Measurements from ENCODE around the gene DCTN1.
A peak's percentile ranks its signal among the peaks of the same experiment; 100 is the strongest.
"Not testable (repeated sequence)": the region's sequence is repeated elsewhere in the genome, so short reads cannot be mapped to it uniquely, and the experiment has no call there.

The DCTN1 gene

DNA sequence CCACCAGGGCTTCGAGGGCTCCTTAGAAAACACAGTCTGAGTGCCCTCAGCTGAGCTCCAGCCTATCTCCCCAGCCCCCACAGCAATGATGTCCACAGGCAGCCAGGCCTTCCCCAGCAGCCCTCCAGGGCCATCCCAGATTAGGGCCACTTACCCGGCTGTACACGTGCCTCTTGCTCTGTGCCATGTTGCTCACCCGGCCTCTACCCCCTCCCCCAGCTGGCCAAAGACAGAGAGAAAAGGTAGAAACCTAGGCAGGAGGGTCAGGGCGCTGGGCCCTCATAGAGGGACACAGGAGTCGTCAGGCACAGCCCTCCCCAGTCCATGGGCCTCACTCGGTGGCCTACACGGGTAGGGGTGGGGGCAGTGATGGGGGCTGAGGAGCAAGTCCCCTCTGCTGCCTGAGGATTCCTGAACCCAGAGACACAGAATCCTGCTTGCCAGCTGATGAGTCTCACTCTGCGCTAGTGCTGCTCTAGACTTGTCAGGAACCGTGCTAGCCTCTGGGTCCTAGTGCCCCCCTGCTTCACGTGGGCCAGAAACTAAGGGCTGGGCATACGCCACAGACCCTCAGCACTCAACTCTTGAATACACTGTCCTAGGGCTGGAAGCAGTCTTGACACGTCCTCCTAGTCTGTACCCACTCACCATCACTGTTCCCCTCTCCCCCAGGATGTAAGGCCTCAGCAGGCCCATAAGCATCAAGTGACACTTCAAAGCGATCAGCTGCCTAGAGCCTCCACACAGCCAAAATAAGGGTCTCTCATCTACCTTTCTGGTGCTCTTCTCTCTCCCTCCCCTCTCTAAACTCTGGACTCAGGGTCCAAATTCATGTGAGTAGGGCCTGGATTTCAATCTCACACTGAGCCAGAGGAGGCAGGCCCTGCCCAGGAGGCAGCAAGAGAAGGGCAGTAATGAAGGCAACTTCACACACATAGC, at the start of gene DCTN1:
DCTN1 (minus strand) TSS at position 461 of the 939 bp plus-strand sequence; CDS start at position 187, 274 bp downstream.
- FAIRE-seq = no peak
- no peak for DNase-seq (ENCODE audit: low spot score)

DNA sequence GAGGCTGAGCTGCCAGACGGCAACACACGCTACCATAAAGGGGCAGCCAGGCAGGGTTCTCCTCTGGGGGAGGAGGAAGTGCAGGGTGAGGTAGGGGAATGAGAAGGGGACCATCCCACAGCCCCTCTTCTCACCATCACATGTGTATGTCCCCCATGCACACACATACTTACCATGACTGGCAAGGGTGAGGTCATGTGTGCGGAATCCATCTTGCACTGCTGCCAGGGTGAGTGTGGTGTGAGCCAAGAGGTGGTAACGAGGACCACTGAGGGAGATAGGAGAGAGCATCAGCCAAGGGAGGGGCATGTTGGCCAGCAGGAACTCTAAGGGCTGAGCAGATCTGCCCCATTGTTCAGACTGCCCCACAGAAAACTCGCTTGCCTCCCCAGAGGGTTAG, 48.6 kb upstream of the DCTN1 start:
- no peak for FAIRE-seq

DNA sequence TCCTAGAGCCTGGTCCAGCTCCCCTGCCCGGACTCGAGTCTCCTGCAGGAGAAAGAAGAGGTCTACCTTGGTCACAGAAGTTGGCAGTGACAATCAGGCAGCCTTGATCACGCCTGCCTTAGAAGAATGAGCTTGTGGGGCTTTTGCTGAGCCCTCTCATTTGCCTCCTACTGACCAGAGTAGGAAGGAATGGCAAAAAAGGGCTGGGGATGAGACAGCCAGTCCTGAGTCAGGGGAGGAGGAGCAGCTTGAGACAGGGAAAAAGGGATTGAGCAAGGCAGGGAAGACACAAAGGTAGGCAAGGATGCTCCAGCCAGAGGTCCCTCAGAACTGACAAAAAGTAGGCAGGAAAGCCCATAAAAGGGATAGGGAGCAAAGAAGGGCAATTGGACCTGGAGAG, 47.4 kb upstream of the DCTN1 start:
- FAIRE-seq = no peak

More for the DNA sequence above, 48.6 kb upstream of the DCTN1 start:
- DNase-seq (ENCODE audit: low spot score) = no peak

DNA sequence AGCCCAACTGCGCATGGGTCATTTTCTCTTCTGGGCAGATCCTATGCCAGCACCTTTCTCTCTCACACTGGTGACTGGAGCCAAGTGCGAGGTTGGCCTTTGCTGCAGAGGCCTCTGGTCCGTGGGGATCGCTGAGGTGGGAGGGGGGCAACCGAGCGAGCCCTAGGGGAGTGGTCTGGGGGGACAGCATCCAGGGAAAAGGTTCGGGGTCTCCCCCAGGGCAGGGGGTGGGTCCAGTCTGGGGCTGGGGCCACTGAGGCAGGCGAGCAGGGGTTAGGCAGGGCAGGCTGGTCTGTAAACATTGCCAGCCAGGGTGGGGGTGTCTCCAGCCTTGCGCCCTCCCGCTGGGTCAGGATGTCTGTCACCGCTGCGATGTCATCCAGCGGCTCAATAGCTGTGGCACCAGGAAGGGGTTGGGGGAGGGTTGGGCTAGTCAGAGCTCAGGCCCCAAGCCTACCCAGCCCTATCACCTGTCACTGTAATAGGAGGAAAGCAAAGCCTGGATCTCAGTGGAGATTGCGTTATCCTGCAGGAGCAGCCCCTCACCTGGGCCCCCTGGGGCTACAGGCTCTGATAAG, 46.2 kb upstream of the DCTN1 start:
- DNase-seq (ENCODE audit: low spot score) (no peak), FAIRE-seq (no peak)

More for the DNA sequence above, 47.4 kb upstream of the DCTN1 start:
- DNase-seq (ENCODE audit: low spot score) = no peak

DNA sequence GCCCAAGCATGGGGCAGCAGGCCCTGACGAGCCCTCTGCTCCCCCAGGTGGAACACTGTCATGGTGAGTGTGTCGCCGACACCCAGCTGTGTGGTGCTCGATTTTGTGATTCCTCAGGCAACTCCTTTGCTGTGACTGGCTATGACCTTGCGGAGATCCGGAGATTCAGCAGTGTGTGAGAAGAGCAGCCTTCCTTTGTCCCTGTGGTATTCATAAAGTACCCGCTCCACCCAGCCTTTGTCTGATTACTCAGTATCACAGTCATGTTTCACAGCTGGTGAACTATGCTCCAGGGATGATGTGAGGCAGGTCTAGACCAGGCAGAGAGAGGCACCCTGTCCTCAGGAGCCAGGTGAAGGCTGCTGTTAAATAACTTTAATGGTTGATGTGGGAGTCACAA, 45.4 kb upstream of the DCTN1 start:
- FAIRE-seq = no peak
- DNase-seq (ENCODE audit: low spot score) = peak; percentile 66

DNA sequence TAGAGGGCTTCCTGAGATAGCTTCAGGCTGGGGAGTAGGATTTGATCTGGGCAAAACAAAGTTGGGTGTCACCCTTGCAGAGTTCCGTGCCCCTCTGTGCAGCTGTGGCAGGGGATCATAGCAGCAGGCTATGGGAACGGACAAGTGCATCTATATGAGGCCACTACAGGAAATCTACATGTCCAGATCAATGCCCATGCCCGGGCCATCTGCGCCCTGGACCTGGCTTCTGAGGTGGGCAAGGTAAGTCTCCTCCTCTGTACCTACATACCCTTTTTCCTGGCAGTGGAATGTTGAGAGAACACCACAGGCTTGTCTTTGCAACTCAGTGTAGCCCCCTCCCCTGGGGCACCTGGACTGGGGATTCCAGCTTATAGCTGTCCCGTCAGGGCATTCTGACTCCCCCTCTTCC, 44.9 kb upstream of the DCTN1 start:
- FAIRE-seq (no peak), DNase-seq (ENCODE audit: low spot score) (no peak)

DNA sequence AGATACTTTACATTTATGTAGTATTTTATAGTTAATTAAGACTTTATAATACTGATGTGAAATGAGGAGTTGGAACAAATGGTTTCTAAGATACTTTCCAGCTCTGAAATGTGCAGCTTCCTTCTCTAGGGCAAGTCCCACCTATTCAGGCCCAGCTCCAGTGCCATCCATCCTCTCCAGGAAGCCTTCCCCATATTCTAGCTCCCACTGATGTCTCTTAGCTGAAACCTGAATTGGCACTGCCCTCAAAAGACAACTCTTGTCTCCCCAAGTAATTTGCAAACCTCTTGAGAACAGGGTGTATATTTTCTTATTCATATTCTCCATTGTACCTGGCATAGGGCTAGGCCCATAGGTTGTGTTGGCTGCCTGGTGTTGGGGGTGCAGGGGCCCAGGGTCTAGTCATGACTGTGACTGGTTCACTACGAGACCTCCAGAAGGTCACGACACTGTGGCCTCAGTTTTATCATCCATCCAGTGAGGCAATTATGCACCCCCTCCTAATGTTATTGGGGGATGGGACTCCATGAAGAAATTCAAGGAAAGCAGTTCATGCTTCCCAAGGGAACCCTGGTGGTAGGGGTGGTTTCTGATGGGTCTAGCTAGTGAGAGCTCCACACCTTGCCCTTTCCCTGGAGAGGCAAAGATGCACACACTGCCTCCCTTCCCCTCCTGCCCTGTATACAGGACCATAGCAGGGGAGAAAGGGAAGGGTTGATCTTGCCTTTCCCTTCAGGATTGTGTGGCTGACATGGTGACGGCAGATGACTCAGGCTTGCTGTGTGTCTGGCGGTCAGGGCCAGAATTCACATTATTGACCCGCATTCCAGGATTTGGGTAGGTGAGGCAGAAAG, 44.3 kb upstream of the DCTN1 start:
- DNase-seq (ENCODE audit: low spot score) (peak; percentile 36), FAIRE-seq (no peak)

DNA sequence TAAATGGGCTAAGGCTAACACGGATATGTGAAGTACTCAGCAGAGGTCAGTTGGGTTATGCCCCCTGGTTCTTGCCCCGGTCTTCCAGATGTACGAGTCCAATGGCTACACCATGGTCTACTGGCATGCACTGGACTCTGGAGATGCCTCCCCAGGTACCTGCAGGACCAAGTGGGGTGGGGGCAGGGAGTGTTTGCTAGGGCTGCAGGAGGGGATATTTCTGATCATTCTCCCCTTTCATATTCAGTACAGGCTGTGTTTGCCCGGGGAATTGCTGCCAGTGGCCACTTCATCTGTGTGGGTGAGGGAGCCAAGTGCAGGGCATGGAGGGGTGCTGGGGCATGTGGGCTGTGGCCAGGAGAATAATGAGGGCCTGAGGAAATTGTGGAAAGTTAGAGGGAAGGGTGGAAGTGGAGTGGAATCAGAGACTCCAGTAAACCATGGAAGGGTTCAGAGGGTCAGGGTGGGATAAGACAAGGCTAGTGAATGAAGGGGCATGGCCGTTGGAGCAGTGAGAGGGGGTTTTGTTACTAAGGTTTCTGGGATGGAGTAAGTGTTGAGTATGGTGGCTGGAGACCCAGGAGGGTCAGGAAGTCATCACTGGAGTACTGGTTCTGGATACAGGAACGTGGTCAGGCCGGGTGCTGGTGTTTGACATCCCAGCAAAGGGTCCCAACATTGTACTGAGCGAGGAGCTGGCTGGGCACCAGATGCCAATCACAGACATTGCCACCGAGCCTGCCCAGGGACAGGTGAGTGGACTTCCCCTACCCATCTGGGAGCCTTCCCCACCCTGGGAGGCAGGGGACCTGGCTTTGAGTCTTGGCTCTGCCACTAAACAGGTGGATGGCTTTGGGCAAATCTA, 43.4 kb upstream of the DCTN1 start:
- FAIRE-seq = no peak
- DNase-seq (ENCODE audit: low spot score) = no peak

DNA sequence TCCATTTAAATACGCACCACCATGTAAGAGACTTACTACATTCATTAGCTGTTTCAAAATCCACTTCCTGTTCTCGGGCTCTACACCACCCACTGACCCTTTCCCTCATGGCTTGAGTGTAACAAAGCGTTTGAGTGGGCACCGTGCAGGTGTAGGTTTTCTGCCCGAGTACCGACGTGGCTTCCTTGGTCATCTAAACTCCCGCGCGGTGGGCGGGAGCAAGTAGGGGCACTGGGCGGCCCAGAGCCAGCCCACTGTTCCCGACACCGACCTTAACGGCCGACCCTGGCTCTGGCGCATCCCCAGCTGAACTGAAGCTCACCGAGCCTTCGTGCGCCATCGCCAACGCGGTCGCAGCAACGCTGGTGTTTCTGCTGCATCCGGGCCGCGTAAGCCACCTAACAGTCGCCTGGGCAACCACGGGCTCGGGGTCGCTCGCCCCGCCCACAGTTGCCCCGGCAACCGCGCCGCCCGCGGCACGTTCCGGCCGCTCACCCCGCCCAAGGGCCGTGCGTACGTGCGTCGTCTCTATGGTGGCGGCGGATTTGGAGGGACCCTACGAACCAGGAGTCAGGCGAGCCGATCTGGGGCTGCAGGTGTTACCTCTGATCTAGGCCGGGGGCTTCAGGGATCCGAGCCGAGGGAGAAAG, 41.2 kb upstream of the DCTN1 start, which contains the start of the genes C2orf81 and WDR54:
C2orf81 (minus strand) TSS at position 399 of the 650 bp plus-strand sequence; CDS start at position 340, 59 bp downstream.
WDR54 (plus strand) TSS at position 510 of the 650 bp plus-strand sequence. CDS start 424 bp downstream, outside the sequence.
- DNase-seq (ENCODE audit: low spot score) (peak; percentile 82), FAIRE-seq (no peak)

DNA sequence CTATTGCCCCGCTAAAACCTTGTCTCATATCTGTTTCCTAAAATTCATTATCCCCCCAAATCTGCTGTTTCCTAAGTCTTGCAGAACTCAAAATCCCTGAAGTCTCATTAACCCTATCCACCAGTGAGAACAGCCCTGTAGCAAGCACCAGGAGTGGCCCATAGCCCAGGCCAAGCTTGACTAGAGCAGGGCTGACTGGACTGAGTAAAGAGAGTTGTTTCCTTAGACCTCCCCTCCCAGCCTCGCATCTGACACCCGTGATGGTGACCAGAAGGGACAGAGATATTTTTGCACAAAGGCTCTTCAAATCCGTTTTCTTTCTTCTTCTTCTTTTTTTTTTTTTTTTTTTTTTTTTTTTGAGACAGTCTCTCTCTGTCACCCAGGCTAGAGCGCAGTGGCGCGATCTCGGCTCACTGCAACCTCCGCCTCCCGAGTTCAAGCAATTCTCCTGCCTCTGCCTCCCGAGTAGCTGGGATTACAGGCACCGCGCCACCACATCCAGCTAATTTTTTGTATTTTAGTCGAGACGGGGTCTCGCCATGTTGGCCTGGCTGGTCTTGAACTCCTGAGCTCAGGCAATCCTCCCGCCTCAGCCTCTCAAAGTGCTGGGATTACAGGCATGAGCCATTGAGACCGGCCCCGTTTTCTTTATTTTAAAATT, 40.5 kb upstream of the DCTN1 start:
- not testable (repeated sequence) for FAIRE-seq; DNase-seq (ENCODE audit: low spot score)

DNA sequence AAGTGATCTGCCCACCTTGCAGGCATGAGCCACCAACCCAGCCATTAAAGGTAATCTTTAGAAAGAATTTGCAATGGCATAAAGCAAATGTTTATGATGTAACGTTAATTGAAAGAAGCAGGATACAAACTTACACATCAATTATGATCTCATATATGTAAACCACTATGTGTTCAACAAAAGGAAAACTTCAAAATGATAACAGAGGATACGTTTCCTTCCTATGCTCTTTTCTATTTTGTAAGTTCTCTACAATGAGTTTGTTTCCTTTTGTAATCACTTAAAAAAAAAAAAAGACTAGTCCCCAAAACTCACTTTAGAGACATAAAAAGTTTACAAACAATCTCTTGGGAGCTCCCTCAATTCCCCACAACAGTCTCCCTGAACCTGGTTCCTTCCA, 39.9 kb upstream of the DCTN1 start:
- FAIRE-seq = no peak
- no peak for DNase-seq (ENCODE audit: low spot score)

DNA sequence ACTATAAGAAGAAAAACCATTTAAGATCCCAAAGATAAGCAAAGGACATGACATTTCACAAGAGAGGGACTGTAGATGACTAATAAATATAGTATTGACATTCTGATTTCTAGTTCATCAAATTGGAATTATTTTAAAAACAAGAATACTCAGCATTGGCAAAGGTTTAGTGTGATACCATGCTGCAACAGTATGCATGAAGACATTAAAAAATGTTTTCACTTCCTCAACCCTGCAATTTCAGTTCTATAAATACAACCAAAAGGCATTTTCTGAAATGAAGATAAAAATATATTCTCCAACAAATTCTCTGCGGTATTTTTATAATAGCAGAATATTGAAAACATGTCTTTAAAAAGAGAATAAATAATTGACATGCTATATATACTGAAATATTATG, 39.2 kb upstream of the DCTN1 start:
- FAIRE-seq = no peak
- no peak for DNase-seq (ENCODE audit: low spot score)

DNA sequence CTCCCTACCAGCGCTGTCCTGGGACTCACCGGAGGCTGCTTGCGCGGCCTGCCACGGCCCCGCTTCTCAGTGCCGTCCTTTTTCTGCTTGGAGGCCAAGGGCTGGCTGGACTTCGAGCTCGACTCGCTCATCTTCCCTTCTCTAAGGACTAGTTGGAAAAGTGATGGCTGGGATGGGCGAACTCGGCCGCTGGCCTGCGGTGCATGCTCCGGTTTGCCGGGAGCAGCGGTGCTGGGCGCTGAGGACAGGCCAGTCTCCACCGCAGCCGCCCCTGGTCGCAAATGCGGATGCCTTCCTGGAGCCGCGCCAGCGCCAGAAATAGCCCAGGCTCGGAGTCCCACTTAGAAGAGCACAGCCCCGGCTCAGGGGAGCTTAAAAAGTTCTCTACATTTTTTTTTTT, 38.2 kb upstream of the DCTN1 start:
- FAIRE-seq = no peak
- no peak for DNase-seq (ENCODE audit: low spot score)

DNA sequence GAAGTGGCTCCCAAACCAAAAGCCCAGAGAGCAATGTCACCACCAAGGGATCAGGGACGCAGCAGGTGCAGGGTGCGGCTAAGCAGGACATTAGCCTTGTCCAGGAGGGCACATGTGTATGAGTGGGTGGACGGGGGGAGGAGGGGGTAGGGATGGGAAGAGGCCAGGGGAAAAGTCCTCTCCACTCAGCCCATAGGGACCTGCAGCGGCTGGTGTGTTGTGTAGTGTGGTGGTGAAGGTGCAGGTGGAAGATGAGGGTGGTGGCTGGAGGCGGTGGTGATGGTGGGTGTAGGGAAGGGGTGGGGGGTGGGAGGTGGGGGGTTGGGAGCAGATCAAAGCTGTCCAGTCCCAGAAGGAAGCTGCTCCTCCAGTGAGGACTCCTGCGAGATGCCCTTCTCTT, 37.7 kb upstream of the DCTN1 start:
- FAIRE-seq (no peak), DNase-seq (ENCODE audit: low spot score) (no peak)

DNA sequence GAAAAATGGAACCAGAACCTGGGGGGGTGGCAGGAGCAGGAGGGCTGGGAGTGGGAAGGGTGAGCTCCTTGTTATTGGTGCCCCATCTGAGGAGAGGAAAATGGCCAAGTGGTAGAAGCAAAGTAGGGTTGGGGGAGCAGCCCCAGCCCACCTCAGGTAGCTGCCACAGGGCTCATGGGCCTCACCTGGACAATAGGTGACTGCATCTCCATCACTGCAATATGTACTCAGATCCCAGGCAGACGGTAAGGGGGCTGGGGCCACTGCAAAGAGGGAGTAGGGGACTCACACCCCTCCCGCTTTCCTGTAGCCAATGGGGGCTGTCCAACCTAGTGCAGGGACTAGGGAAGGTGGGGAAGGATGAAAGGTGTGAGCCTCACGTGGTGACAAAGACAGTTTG, 37.1 kb upstream of the DCTN1 start:
- FAIRE-seq (no peak), DNase-seq (ENCODE audit: low spot score) (no peak)

DNA sequence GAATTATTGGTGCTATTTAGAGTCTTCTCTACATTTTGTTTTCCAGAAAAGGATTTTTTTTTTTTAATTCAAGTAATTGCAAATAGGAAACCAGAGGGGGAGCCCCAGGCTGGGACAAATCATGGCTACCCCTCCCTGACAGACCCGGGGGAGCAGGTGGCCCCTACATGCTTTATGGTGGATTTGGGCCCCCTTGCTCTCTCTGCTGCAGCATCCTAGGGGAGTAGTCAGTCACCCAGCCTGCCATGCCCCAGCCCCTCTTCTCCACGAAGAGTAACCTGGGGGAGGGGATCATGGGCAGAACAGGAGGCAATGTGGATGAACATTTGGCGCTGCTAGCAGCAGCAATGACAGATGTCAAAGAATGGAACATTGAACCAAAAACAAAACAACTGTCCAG, 36.7 kb upstream of the DCTN1 start:
- FAIRE-seq (no peak), DNase-seq (ENCODE audit: low spot score) (no peak)

DNA sequence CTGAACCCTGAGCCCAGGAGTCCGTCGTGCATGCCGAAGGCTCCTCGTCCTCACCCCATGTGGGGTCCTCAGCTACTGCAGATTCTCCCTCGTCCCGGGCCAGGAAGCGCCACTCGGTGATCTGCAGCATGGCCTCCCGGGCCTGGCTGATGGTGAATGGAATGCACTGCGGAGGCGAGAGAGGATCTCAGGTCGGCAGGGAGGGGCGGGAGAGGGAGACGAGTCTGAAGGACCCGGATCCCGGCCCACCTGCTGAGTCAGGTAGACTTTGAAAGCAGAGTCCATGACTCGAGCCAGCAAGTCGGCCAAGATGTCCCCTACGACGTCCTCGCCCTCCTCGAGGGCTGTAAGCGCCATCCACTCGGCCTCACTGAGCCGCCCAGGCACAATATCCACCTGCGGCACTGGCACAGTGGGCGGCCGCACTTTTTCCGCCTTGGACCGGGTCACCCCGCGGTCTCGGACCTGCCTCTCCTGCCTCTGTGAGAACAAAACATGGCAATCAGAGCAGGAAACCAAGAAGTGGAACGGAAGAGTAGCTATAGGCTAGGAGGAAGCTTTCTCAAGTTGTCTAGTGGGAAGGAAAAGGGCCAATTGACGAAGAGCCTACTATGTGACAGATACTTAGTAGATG, 35.8 kb upstream of the DCTN1 start:
- DNase-seq (ENCODE audit: low spot score) (no peak), FAIRE-seq (no peak)

DNA sequence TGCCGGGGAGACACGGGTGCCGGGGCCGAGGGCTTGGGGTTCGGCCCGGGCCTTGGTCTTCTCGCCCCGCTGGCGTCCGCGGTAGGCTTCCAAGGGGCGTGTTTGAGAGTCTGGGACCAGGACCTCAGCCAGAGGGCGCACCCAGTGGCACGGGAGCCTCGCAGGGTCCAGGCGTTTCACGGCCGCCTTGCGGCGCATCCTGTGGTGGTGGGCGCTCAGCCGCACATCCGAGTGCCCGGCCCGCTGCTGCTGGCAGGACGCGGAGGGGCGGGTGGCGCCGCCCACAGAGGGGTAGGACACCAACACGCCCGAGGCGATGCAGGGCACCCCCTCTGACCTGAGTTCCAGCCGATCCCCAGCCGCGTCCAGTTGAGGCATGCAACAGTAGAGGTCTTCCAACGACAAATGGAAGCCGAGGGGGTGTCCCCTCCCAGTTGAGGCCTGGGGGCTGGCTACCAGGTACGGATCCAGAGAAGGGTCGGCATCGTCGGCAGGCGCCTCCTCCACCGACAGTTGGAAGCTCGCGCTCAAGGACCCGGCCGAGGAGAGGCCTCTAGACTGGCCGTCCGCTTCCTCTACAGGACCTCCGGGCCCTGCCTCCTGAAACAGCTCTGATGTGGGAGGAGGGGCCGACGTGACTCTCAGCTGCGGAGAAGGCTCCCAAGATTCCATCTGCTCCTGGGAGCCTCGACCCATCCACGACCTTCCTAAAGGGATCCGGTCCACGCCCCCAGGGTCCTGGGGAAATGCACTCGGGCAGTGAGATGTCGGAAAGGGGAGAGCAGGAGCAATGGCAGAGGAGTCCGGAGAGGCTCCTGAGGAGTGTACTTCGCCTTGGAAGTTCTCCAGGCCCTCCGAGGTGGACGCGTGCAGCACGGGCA, 35.0 kb upstream of the DCTN1 start:
- FAIRE-seq (no peak), DNase-seq (ENCODE audit: low spot score) (no peak)

All from RCC 7860 (cell line).